Mucosa of descending colon (tissue), 3 donors: ENCODE data around the gene FXN. TPM values are rescaled to one million over a fixed set of nuclear protein-coding genes. Genes with fewer than 3 reads are reported as not detected.
"Not testable (repeated sequence)": the region's sequence is repeated elsewhere in the genome, so short reads cannot be mapped to it uniquely, and the experiment has no call there.

Source experiments
- ATAC-seq: fragments of 200-7000 bp; cut with Tn5 transposase; one replicate; pipeline ENCODE4 v1.9.1; 2020; ENCODE audit warnings: mild to moderate bottlenecking, moderate library complexity
- DNase-seq, 3 donors: peaks; one replicate each; pipeline ENCODE4 v3.0.0-alpha.2; 2020
- H3K36me3 ChIP-seq: fragments of 200-600 bp; one replicate; pipeline ENCODE4 v1.8.0; 2021; ENCODE audit warnings: low read depth, mild to moderate bottlenecking
- H3K4me1 ChIP-seq: fragments of 200-600 bp; one replicate; pipeline ENCODE4 v1.8.0; 2021; ENCODE audit warnings: low read depth, mild to moderate bottlenecking
- H3K4me3 ChIP-seq: fragments of 200-600 bp; one replicate; pipeline ENCODE4 v1.8.0; 2021; ENCODE audit warnings: mild to moderate bottlenecking
- H3K9me3 ChIP-seq: fragments of 200-600 bp; one replicate; pipeline ENCODE4 v1.8.0; 2021; ENCODE audit warnings: mild to moderate bottlenecking
- CTCF ChIP-seq: fragments of 200-600 bp; IDR thresholded peaks from one replicate; pipeline ENCODE4 v1.8.0; 2022; ENCODE audit warnings: antibody characterized with exemption, mild to moderate bottlenecking
- intact Hi-C, 2 donors: fragments of 100-400 bp; cut with DNase I in 1 of 2; cut with micrococcal nuclease in 1 of 2; formaldehyde crosslinking; loops; one replicate each; pipeline versions ENCODE4 v1.11.0 to v1.11.1; 2022; cut with DNase I, micrococcal nuclease
- total RNA-seq, 3 donors: library from RNA; stranded (reverse); fragmentation: NEBNext Ultra II Directional in 2 of 3; extraction: Animal tissue kit (Norgen Biotek cat#: 25700) in 2 of 3; gene quantifications; one replicate each; pipeline versions ENCODE4 v1.2.1 to v1.2.4, GENCODE V29; 2021 to 2023
- donor health status: DM: no; HTN: no; CAD: no; lungs with moderate emphysema.
- donor health status: DM: no; HTN: no; CAD: no.
- donor health status: DM: no; HTN: yes; CAD: no.

The FXN gene
- total RNA-seq, 3 donors from 2014 or later, result 9.3 to 11.0 (median 10.2) TPM

- Histone ChIP-seq H3K9me3 (no peaks in the 10 kb centered on the region), H3K4me1 (peaks cover 18% of the 10 kb centered on the region), H3K4me3 (no peak overlapping the region), H3K36me3 (no peaks in the 10 kb centered on the region)
- TF ChIP-seq CTCF, result no peak
- DNase-seq (no peak), ATAC-seq (no peak)
- intact Hi-C loops, result loop anchor here in 1 of 2 donors (5.0 kb wide), 1 partner anchor 50 kb away; no protein-coding TSS in a partner anchor
Observed at GRCh38 chr9:69107771-69108170, 72.2 kb downstream of the FXN start.

GRCh38 chr9:69108706-69109105, 73.2 kb downstream of the FXN start:
- DNase-seq, H3K9me3 ChIP-seq, H3K36me3 ChIP-seq, ATAC-seq, H3K4me3 ChIP-seq: not testable (repeated sequence)
- intact Hi-C loops, result loop anchor here in 1 of 2 donors (5.0 kb wide), 1 partner anchor 51 kb away; no protein-coding TSS in a partner anchor
- peaks cover 18% of the 10 kb centered on the region for H3K4me1 ChIP-seq

GRCh38 chr9:69109152-69109551, 73.6 kb downstream of the FXN start:
- ATAC-seq (no peak), DNase-seq (no peak)
- peaks cover 15% of the 10 kb centered on the region for H3K4me1 ChIP-seq
- H3K4me3 ChIP-seq, result no peak overlapping the region
- H3K36me3 ChIP-seq, result no peaks in the 10 kb centered on the region
- H3K9me3 ChIP-seq, result no peaks in the 10 kb centered on the region
- TF ChIP-seq CTCF, result no peak
- intact Hi-C loops, result loop anchor here in 1 of 2 donors (5.0 kb wide), 1 partner anchor 52 kb away; no protein-coding TSS in a partner anchor

- peak in 1 of 3 donors; percentile 1 for DNase-seq
- ATAC-seq, H3K9me3 ChIP-seq, H3K36me3 ChIP-seq, H3K4me1 ChIP-seq, H3K4me3 ChIP-seq, intact Hi-C loops: not testable (repeated sequence)
Observed at GRCh38 chr9:69112646-69113045, 77.1 kb downstream of the FXN start.

- intact Hi-C loops, result no loop called here
- H3K9me3 ChIP-seq, result no peaks in the 10 kb centered on the region
- no peaks in the 10 kb centered on the region for H3K4me1 ChIP-seq
- DNase-seq, result no peak
- H3K36me3 ChIP-seq, result no peaks in the 10 kb centered on the region
- no peak for TF ChIP-seq CTCF
- no peak overlapping the region for H3K4me3 ChIP-seq
- ATAC-seq, result no peak
Observed at GRCh38 chr9:69115621-69116020, 80.1 kb downstream of the FXN start.

- Histone ChIP-seq H3K9me3 (no peaks in the 10 kb centered on the region), H3K36me3 (no peaks in the 10 kb centered on the region), H3K4me1 (no peaks in the 10 kb centered on the region), H3K4me3 (no peak overlapping the region)
- ATAC-seq, result no peak
- no peak for TF ChIP-seq CTCF
- intact Hi-C loops, result no loop called here
- peak in 1 of 3 donors; percentile 1 for DNase-seq
Observed at GRCh38 chr9:69118656-69119055, 83.1 kb downstream of the FXN start.
